ENCODE measurements around the gene DTNB.
"Not testable (repeated sequence)": the region's sequence is repeated elsewhere in the genome, so short reads cannot be mapped to it uniquely, and the experiment has no call there.

Gene DTNB

GRCh38 chr2:25446122-25446521 is 227.3 kb downstream of the DTNB start:
- DNase-seq: no peak

GRCh38 chr2:25445464-25445863 is 227.9 kb downstream of the DTNB start:
- no peak for DNase-seq

- DNase-seq: no peak
These were observed 228.6 kb downstream of the DTNB start for GRCh38 chr2:25444608-25445270.

- DNase-seq: no peak
These were observed 229.6 kb downstream of the DTNB start for GRCh38 chr2:25443766-25444165.

- DNase-seq: no peak
These were observed 232.0 kb downstream of the DTNB start for GRCh38 chr2:25441353-25441752.

- no peak for DNase-seq
These were observed 234.6 kb downstream of the DTNB start for GRCh38 chr2:25438793-25439192.

- DNase-seq: no peak
These were observed 235.3 kb downstream of the DTNB start for GRCh38 chr2:25437881-25438662.

- DNase-seq: no peak
These were observed 238.0 kb downstream of the DTNB start for GRCh38 chr2:25435421-25435820.

GRCh38 chr2:25431604-25432003 is 241.8 kb downstream of the DTNB start:
- no peak for DNase-seq

- DNase-seq: no peak
These were observed 242.8 kb downstream of the DTNB start for GRCh38 chr2:25430556-25430955.

GRCh38 chr2:25426326-25426725 is 247.1 kb downstream of the DTNB start:
- DNase-seq: no peak

- no peak for DNase-seq
These were observed 248.8 kb downstream of the DTNB start for GRCh38 chr2:25424426-25425028.

- DNase-seq: no peak
These were observed 251.5 kb downstream of the DTNB start for GRCh38 chr2:25421820-25422411.

GRCh38 chr2:25421289-25421688 is 252.1 kb downstream of the DTNB start:
- DNase-seq: no peak

- no peak for DNase-seq
These were observed 252.5 kb downstream of the DTNB start for GRCh38 chr2:25420820-25421237.

GRCh38 chr2:25419678-25420242 is 253.6 kb downstream of the DTNB start:
- DNase-seq: no peak

- no peak for DNase-seq
These were observed 254.3 kb downstream of the DTNB start for GRCh38 chr2:25418944-25419677.

GRCh38 chr2:25417715-25418369 is 255.5 kb downstream of the DTNB start:
- DNase-seq: no peak

- no peak for DNase-seq
These were observed 256.7 kb downstream of the DTNB start for GRCh38 chr2:25416674-25417073.

GRCh38 chr2:25414781-25415180 is 258.6 kb downstream of the DTNB start:
- DNase-seq: no peak

GRCh38 chr2:25413409-25413808 is 260.0 kb downstream of the DTNB start:
- not testable (repeated sequence) for DNase-seq

GRCh38 chr2:25411753-25412152 is 261.6 kb downstream of the DTNB start:
- no peak for DNase-seq
